ENCODE measurements around the gene NRIP1. TPM values are rescaled to one million over a fixed set of nuclear protein-coding genes. Genes with fewer than 3 reads are reported as not detected.

Gene NRIP1, protein sequence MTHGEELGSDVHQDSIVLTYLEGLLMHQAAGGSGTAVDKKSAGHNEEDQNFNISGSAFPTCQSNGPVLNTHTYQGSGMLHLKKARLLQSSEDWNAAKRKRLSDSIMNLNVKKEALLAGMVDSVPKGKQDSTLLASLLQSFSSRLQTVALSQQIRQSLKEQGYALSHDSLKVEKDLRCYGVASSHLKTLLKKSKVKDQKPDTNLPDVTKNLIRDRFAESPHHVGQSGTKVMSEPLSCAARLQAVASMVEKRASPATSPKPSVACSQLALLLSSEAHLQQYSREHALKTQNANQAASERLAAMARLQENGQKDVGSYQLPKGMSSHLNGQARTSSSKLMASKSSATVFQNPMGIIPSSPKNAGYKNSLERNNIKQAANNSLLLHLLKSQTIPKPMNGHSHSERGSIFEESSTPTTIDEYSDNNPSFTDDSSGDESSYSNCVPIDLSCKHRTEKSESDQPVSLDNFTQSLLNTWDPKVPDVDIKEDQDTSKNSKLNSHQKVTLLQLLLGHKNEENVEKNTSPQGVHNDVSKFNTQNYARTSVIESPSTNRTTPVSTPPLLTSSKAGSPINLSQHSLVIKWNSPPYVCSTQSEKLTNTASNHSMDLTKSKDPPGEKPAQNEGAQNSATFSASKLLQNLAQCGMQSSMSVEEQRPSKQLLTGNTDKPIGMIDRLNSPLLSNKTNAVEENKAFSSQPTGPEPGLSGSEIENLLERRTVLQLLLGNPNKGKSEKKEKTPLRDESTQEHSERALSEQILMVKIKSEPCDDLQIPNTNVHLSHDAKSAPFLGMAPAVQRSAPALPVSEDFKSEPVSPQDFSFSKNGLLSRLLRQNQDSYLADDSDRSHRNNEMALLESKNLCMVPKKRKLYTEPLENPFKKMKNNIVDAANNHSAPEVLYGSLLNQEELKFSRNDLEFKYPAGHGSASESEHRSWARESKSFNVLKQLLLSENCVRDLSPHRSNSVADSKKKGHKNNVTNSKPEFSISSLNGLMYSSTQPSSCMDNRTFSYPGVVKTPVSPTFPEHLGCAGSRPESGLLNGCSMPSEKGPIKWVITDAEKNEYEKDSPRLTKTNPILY (N-terminal part only)
- 10 to 100 TPM; 21.5 to 25.1 (median 24.4) TPM for polyA plus RNA-seq

DNA sequence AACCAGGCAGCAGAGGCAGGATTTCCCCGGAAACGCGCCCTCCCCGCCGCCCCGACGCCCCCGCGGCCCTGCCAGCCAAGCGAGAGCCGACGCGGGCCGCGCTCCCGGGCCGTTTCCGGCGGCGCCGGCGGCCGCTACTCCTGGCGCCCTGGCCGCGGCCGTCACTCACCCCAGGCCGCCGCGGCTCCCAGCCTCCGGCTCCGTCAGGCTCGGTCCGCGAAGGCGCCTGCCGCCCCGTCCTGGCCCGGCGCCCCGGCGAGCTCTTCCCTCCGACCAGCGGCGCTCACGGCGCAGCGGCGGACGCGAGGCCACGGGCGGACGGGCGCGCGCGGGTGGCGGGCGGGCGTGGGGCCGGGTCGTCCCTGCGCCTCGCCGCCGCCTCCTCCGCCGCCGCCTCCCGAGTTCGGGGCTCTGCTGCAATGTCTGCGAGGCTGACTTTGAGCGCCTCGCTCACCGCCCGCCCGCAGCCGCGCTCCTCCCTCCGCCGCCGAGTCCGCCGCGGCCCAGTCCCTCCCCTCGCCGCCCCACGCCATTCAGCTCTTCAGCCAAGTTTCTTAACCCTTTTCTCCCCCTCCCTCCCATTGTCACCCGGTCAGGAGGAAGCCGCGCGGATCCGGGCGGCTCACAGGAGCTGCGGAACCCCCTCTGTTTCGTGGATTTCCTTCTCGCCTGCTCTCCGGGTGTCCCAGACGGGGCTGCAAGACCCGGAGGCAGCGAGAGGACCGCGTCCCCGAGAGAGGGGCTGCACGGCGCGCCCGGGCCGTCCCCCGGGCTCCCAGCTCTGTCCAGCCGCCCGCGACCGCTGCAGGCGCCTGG is at the start of gene NRIP1:
TSS of gene NRIP1 (minus strand) at position 425 of the 816 bp plus-strand sequence. CDS start 96,808 bp downstream, outside the sequence.
- peak within 1 kb of the TSS; percentile 93 to 98 (median 93) for H3K4me3 Mint-ChIP-seq
- peak; percentile 87 to 89 (median 88) for DNase-seq
- H3K27ac Mint-ChIP-seq, result peak within 1 kb of the TSS; percentile 87 to 98 (median 96)
- peaks cover 8 to 13% (median 11%) of the 10 kb centered on the region in 3 donors for H3K27me3 Mint-ChIP-seq (ENCODE audit: low read depth in 3 of 3)
- peaks cover 44 to 57% of the 10 kb centered on the region in 2 donors for H3K4me1 Mint-ChIP-seq
- no peaks in the 10 kb centered on the region for H3K36me3 Mint-ChIP-seq
- H3K9me3 Mint-ChIP-seq, result peaks cover 0 to 1% (median 0%) of the 10 kb centered on the region in 6 donors

DNA sequence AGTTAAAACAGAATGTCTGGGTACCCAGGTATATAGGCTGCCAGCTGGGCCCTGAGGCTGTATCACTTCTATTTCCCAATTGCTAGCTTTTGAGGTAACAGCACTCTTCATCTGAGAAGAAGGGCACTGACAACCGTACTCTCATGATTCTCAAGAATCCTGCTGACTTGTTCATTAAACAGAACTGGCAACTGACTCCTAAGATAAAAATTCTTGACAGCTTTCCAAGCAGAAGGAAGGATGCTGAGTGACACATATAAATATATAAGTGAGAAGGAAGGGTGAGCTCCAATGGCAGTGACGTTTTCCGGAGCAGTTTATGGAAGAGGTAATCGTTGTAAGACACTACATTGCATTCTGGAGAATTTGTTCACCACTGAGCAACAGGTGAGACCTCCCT is 48.1 kb upstream of the NRIP1 start:
- Mint-ChIP-seq H3K4me3 (no peak overlapping the region), H3K36me3 (no peaks in the 10 kb centered on the region), H3K4me1 (no peaks in the 10 kb centered on the region), H3K27ac (no peak overlapping the region), H3K9me3 (peaks cover 0 to 5% (median 0%) of the 10 kb centered on the region in 6 donors), H3K27me3 (ENCODE audit: low read depth in 3 of 3) (peaks cover 0 to 9% (median 4%) of the 10 kb centered on the region in 3 donors)
- DNase-seq, result no peak

GRCh38 chr21:15108801-15109200 is 44.0 kb upstream of the NRIP1 start:
- H3K27me3 Mint-ChIP-seq (ENCODE audit: low read depth in 3 of 3), result peaks cover 0 to 4% (median 4%) of the 10 kb centered on the region in 3 donors
- no peak for DNase-seq
- H3K4me1 Mint-ChIP-seq, result no peaks in the 10 kb centered on the region
- no peak overlapping the region for H3K27ac Mint-ChIP-seq
- no peak overlapping the region for H3K4me3 Mint-ChIP-seq
- H3K36me3 Mint-ChIP-seq, result no peaks in the 10 kb centered on the region
- H3K9me3 Mint-ChIP-seq, result peaks cover 0 to 3% (median 0%) of the 10 kb centered on the region in 6 donors

- H3K36me3 Mint-ChIP-seq, result no peaks in the 10 kb centered on the region
- H3K27me3 Mint-ChIP-seq (ENCODE audit: low read depth in 3 of 3), result peaks cover 0 to 4% (median 1%) of the 10 kb centered on the region in 3 donors
- no peak for DNase-seq
- H3K27ac Mint-ChIP-seq, result no peak overlapping the region
- H3K9me3 Mint-ChIP-seq, result no peaks in the 10 kb centered on the region
- no peaks in the 10 kb centered on the region for H3K4me1 Mint-ChIP-seq
- no peak overlapping the region for H3K4me3 Mint-ChIP-seq
Observed at GRCh38 chr21:15104470-15104869, 39.7 kb upstream of the NRIP1 start.

- no peak overlapping the region for H3K27ac Mint-ChIP-seq
- peaks cover 1 to 4% (median 2%) of the 10 kb centered on the region in 3 donors for H3K27me3 Mint-ChIP-seq (ENCODE audit: low read depth in 3 of 3)
- H3K4me1 Mint-ChIP-seq, result no peaks in the 10 kb centered on the region
- DNase-seq, result no peak
- no peak overlapping the region for H3K4me3 Mint-ChIP-seq
- no peaks in the 10 kb centered on the region for H3K9me3 Mint-ChIP-seq
- H3K36me3 Mint-ChIP-seq, result no peaks in the 10 kb centered on the region
Observed at GRCh38 chr21:15098908-15099307, 34.1 kb upstream of the NRIP1 start.

DNA sequence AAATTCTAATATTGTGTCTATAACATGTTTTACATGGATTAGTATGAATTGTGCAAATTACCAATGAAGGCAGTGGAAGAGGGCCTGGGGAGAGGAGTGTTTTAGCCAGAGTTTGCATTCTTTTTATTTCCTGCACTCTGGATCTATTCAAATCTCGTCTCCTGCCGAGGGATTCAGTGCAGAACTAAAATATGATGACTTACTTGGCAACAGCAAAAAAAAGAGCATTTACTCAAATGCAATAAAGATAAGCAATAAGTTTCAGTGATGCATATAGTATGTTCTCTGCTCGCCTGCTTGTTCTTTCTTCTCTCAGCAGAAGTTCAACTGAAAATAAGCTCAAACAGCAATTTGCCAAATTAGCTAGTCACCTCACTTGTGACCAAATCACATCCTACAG is 33.4 kb upstream of the NRIP1 start:
- peaks cover 0 to 6% (median 2%) of the 10 kb centered on the region in 3 donors for H3K27me3 Mint-ChIP-seq (ENCODE audit: low read depth in 3 of 3)
- no peak for DNase-seq
- H3K9me3 Mint-ChIP-seq, result no peaks in the 10 kb centered on the region
- no peak overlapping the region for H3K27ac Mint-ChIP-seq
- H3K4me3 Mint-ChIP-seq, result no peak overlapping the region
- H3K36me3 Mint-ChIP-seq, result no peaks in the 10 kb centered on the region
- no peaks in the 10 kb centered on the region for H3K4me1 Mint-ChIP-seq

DNA sequence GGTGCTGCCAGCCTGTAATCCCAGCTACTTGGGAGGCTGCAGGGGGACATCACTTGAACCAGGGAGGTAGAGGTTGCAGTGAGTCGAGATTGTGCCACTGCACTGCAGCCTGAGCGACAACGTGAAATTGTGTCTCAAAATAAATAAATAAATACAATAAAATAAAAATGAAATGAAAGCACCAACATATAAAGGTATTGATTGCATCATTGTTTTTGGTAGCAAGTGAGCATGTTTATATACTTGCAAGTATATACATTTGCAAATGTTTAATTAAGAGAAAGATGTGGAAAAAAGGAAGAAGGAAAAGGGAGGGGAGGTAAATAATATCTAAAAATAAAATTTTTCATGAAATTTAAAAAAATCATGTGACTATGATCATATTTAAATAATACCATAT is 32.8 kb upstream of the NRIP1 start:
- Mint-ChIP-seq H3K27me3 (ENCODE audit: low read depth in 3 of 3) (peaks cover 0 to 6% (median 5%) of the 10 kb centered on the region in 3 donors), H3K4me3 (no peak overlapping the region), H3K36me3 (no peaks in the 10 kb centered on the region), H3K27ac (no peak overlapping the region), H3K9me3 (no peaks in the 10 kb centered on the region), H3K4me1 (no peaks in the 10 kb centered on the region)
- DNase-seq, result no peak

- Mint-ChIP-seq H3K9me3 (no peaks in the 10 kb centered on the region), H3K4me3 (no peak overlapping the region), H3K36me3 (no peaks in the 10 kb centered on the region), H3K27ac (no peak overlapping the region), H3K27me3 (ENCODE audit: low read depth in 3 of 3) (peaks cover 0 to 6% (median 6%) of the 10 kb centered on the region in 3 donors), H3K4me1 (no peaks in the 10 kb centered on the region)
- no peak for DNase-seq
Observed at GRCh38 chr21:15096146-15096545, 31.3 kb upstream of the NRIP1 start.

DNA sequence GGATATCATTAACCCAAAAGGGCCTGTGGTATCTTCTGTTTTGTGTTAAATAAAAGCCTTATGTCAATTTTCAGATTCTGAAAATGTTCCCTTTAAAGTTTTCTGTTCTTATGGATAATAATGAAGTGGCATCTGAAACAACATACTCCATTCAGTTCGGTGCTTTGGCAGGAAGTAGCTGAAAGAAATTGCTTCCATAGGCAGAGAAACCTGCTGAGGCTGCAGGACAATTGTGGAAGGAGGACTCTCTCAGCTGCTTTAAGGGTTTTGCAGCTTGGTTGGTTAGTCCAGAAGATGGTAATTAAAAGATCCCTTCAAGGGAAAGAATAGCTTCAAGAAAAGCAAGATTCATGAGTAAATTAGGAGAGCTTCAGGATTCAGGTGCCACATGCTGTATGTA is 30.5 kb upstream of the NRIP1 start:
- Mint-ChIP-seq H3K9me3 (no peaks in the 10 kb centered on the region), H3K36me3 (no peaks in the 10 kb centered on the region), H3K4me3 (no peak overlapping the region), H3K4me1 (no peaks in the 10 kb centered on the region), H3K27me3 (ENCODE audit: low read depth in 3 of 3) (peaks cover 4 to 6% (median 6%) of the 10 kb centered on the region in 3 donors), H3K27ac (no peak overlapping the region)
- no peak for DNase-seq

GRCh38 chr21:15094706-15095105 is 29.9 kb upstream of the NRIP1 start:
- H3K27ac Mint-ChIP-seq, result no peak overlapping the region
- H3K36me3 Mint-ChIP-seq, result no peaks in the 10 kb centered on the region
- DNase-seq, result no peak
- no peaks in the 10 kb centered on the region for H3K4me1 Mint-ChIP-seq
- H3K27me3 Mint-ChIP-seq (ENCODE audit: low read depth in 3 of 3), result peaks cover 6% of the 10 kb centered on the region in 3 donors
- H3K4me3 Mint-ChIP-seq, result no peak overlapping the region
- no peaks in the 10 kb centered on the region for H3K9me3 Mint-ChIP-seq

DNA sequence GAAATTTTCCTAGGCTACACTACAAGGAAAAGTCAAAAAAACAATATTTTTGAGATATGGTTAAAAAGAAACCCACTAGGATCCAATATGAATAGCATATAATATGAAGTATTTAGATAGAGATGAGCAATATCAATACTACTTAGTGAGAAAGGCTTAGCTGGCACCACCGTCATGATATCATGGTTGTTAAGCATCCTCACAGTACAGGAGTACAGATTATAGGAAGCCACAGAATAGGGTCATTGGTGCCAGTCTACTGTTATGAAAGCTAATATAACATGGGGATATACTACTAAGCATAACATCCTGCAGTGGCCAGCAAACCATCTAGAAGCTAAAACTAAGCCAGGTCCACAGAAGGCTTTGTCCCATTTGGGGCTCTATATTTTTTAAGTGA is 28.4 kb upstream of the NRIP1 start:
- Mint-ChIP-seq H3K27ac (no peak overlapping the region), H3K9me3 (no peaks in the 10 kb centered on the region), H3K27me3 (ENCODE audit: low read depth in 3 of 3) (peaks cover 6 to 10% (median 6%) of the 10 kb centered on the region in 3 donors), H3K4me1 (no peaks in the 10 kb centered on the region), H3K4me3 (no peak overlapping the region), H3K36me3 (no peaks in the 10 kb centered on the region)
- DNase-seq, result no peak

DNA sequence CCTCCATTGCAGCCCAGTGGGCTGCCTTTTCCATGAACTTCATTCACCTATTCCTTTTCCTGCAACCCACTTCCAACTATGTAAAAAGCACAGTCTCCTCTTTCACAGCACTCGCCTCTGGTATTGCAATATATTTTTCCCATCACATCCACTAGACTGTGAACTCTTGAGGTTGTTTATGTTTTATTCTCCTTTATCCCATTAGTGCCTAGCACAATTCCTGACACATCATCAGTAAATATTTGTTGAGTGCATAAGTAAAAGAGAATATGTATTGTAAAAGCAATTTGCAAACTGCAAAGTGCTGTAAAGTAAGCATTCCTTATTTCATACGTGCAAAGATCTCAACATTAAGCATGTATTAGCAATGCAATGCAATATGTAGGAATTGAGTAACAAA is 27.9 kb upstream of the NRIP1 start:
- no peak overlapping the region for H3K4me3 Mint-ChIP-seq
- no peaks in the 10 kb centered on the region for H3K9me3 Mint-ChIP-seq
- no peaks in the 10 kb centered on the region for H3K4me1 Mint-ChIP-seq
- DNase-seq, result no peak
- H3K27me3 Mint-ChIP-seq (ENCODE audit: low read depth in 3 of 3), result peaks cover 4 to 12% (median 6%) of the 10 kb centered on the region in 3 donors
- H3K27ac Mint-ChIP-seq, result no peak overlapping the region
- H3K36me3 Mint-ChIP-seq, result no peaks in the 10 kb centered on the region

- DNase-seq, result no peak
- Mint-ChIP-seq H3K9me3 (no peaks in the 10 kb centered on the region), H3K27ac (no peak overlapping the region), H3K4me3 (no peak overlapping the region), H3K36me3 (no peaks in the 10 kb centered on the region), H3K27me3 (ENCODE audit: low read depth in 3 of 3) (peaks cover 4 to 15% (median 6%) of the 10 kb centered on the region in 3 donors), H3K4me1 (no peaks in the 10 kb centered on the region)
Observed at GRCh38 chr21:15090390-15090789, 25.6 kb upstream of the NRIP1 start.
